GM12878 (cell line): ENCODE data around the gene POMT1. TPM values are rescaled to one million over a fixed set of nuclear protein-coding genes. Genes with fewer than 3 reads are reported as not detected.

Experiments
- ATAC-seq: fragments of 200-7000 bp; cut with Tn5 transposase; 3 replicates; pipeline ENCODE4 v1.9.1; 2020; ENCODE audit warnings: mild to moderate bottlenecking, moderate library complexity
- BruUV-seq: library from RNA; stranded (reverse); fragments of 400-500 nt; replicated peaks from 2 replicates; lab custom pipeline; 2021; lab: Mats Ljungman, UMichigan
- CTCF ChIA-PET: fragments of 300-600 bp; sonication (Branson Sonifier 250); formaldehyde crosslinking; extraction: SDS; loops from one replicate; lab custom pipeline; 2021; ENCODE audit warnings: inconsistent platforms; lab: Yijun Ruan, JAX
- POLR2A ChIA-PET: fragments of 350-600 bp; formaldehyde crosslinking; extraction: SDS; loops from one replicate; lab custom pipeline; 2021; ENCODE audit warnings: inconsistent platforms; lab: Charles Lee
- RAD21 ChIA-PET: fragments of 300-600 bp; sonication (Branson Sonifier 250); formaldehyde crosslinking; loops from one replicate; lab custom pipeline; 2023; ENCODE audit warnings: antibody characterized with exemption; ENCODE audit not compliant: unreplicated experiment; lab: Charles Lee
- SMC1A ChIA-PET: fragments of 300-600 bp; sonication (Branson Sonifier 250); formaldehyde crosslinking; loops from one replicate; lab custom pipeline; 2023; ENCODE audit not compliant: unreplicated experiment, uncharacterized antibody; lab: Charles Lee
- DNase-seq: peaks from one replicate; pipeline ENCODE4 v3.0.0-alpha.2; 2011; ENCODE audit warnings: low read depth, low spot score
- FAIRE-seq: peaks from 3 replicates; lab custom pipeline; 2011; peaks lifted over from hg19 to GRCh38; lab: Jason Lieb, UNC
- H2AFZ ChIP-seq: 2 replicates; pipeline ENCODE4 v1.6.0; 2011; ENCODE audit warnings: low read depth, low read length, control low read depth; ENCODE audit not compliant: control insufficient read depth
- H3K27ac ChIP-seq: 2 replicates; pipeline ENCODE4 v1.5.1; 2011; ENCODE audit warnings: control low read depth; ENCODE audit not compliant: control insufficient read depth, insufficient read depth
- H3K27me3 ChIP-seq, 2 experiments: replicated peaks in 1 of 2; 2 replicates each; pipeline versions ENCODE4 v1.6.0 to v1.6.1; 2011; ENCODE audit warnings: low read length in 1 of 2; ENCODE audit not compliant: control insufficient read depth in 2 of 2, insufficient read depth in 2 of 2
- H3K36me3 ChIP-seq, 2 experiments: 2 replicates each; pipeline ENCODE4 v1.5.1; 2011; ENCODE audit warnings: low read length in 1 of 2; ENCODE audit not compliant: control insufficient read depth in 2 of 2, insufficient read depth in 2 of 2
- H3K4me1 ChIP-seq: 2 replicates; pipeline ENCODE4 v1.6.1; 2011; ENCODE audit warnings: mild to moderate bottlenecking, low read length, moderate library complexity, mixed read lengths; ENCODE audit not compliant: control insufficient read depth, insufficient read depth
- H3K4me2 ChIP-seq: 2 replicates; pipeline ENCODE4 v1.6.0; 2011; ENCODE audit warnings: control low read depth; ENCODE audit not compliant: control insufficient read depth, insufficient read depth
- H3K4me3 ChIP-seq: fragments of 200-600 bp; sonication (generic); 2 replicates; pipeline ENCODE4 v1.5.1; 2016
- H3K79me2 ChIP-seq: 2 replicates; pipeline ENCODE4 v1.6.0; 2011; ENCODE audit warnings: low read length; ENCODE audit not compliant: control insufficient read depth, insufficient read depth
- H3K9ac ChIP-seq: 2 replicates; pipeline ENCODE4 v1.8.0; 2011; ENCODE audit warnings: low read length, control low read depth, mixed read lengths; ENCODE audit not compliant: control insufficient read depth, insufficient read depth
- H3K9me3 ChIP-seq: replicated peaks from 3 replicates; pipeline ENCODE4 v1.5.1; 2011; ENCODE audit warnings: mild to moderate bottlenecking, low read length; ENCODE audit not compliant: control insufficient read depth, insufficient read depth
- H4K20me1 ChIP-seq: 2 replicates; pipeline ENCODE4 v1.6.0; 2011; ENCODE audit not compliant: control insufficient read depth, insufficient read depth
- ATF7 ChIP-seq: fragments of 450-650 bp; IDR thresholded peaks from 2 replicates; pipeline ENCODE4 v1.6.1; 2016; ENCODE audit warnings: low read depth, mild to moderate bottlenecking
- BCL11A ChIP-seq: IDR thresholded peaks from 2 replicates; pipeline ENCODE4 v1.6.1; 2011; ENCODE audit warnings: low read depth, low read length
- EED ChIP-seq: sonication (generic); IDR thresholded peaks from 2 replicates; pipeline ENCODE4 v1.6.1; 2016; ENCODE audit warnings: antibody characterized with exemption, low read depth
- ESRRA ChIP-seq: IDR thresholded peaks from 2 replicates; pipeline ENCODE4 v1.6.1; 2012; ENCODE audit warnings: mild to moderate bottlenecking, low read length, improper control_type of control experiment
- HCFC1 ChIP-seq: fragments of 150-350 bp; IDR thresholded peaks from 2 replicates; pipeline ENCODE4 v1.6.1; 2014; ENCODE audit warnings: low read length
- IRF3 ChIP-seq: fragments of 450-650 bp; IDR thresholded peaks from 2 replicates; pipeline ENCODE4 v1.6.1; 2014; ENCODE audit warnings: mild to moderate bottlenecking
- KDM1A ChIP-seq: fragments of 200-600 bp; sonication (generic); IDR thresholded peaks from 2 replicates; pipeline ENCODE4 v1.6.1; 2016; ENCODE audit warnings: borderline replicate concordance
- KLF5 ChIP-seq: fragments of 450-650 bp; IDR thresholded peaks from 2 replicates; pipeline ENCODE4 v1.6.1; 2014; ENCODE audit warnings: mild to moderate bottlenecking; ENCODE audit not compliant: partially characterized antibody
- PAX8 ChIP-seq: fragments of 450-650 bp; IDR thresholded peaks from 2 replicates; pipeline ENCODE4 v1.6.1; 2017; ENCODE audit warnings: mild to moderate bottlenecking, moderate library complexity
- PKNOX1 ChIP-seq: fragments of 450-650 bp; IDR thresholded peaks from 2 replicates; pipeline ENCODE4 v1.6.1; 2016; ENCODE audit warnings: mild to moderate bottlenecking
- TAF1 ChIP-seq: IDR thresholded peaks from 2 replicates; pipeline ENCODE4 v1.6.1; 2011; ENCODE audit warnings: mild to moderate bottlenecking, low read depth, low read length, borderline replicate concordance
- TARDBP ChIP-seq: IDR thresholded peaks from 2 replicates; pipeline ENCODE4 v1.6.1; 2016; ENCODE audit warnings: borderline replicate concordance
- TBL1XR1 ChIP-seq: IDR thresholded peaks from 2 replicates; pipeline ENCODE4 v1.6.1; 2012; ENCODE audit warnings: low read depth, low read length, improper control_type of control experiment
- ZNF217 ChIP-seq: fragments of 450-650 bp; IDR thresholded peaks from 2 replicates; pipeline ENCODE4 v1.6.1; 2017; ENCODE audit warnings: antibody characterized with exemption, mild to moderate bottlenecking
- WGBS: methylation state at CpG from one replicate; pipeline ENCODE4 v1.1.6; 2016; ENCODE audit warnings: low lambda C conversion rate; ENCODE audit not compliant: insufficient replicate concordance, insufficient coverage; ENCODE audit errors: missing lambda C conversion rate; 5-methylcytosine and 5-hydroxymethylcytosine counted together
- in situ Hi-C: fragments of 300-500 bp; cut with MboI; formaldehyde crosslinking; loops from 9 replicates; pipeline ENCODE4 v1.14.3; 2018; ENCODE audit warnings: mixed read lengths
- intact Hi-C: fragments of 100-400 bp; cut with micrococcal nuclease; formaldehyde crosslinking; loops from one replicate; pipeline ENCODE4 v1.14.2; 2022; ENCODE audit not compliant: unreplicated experiment
- polyA plus RNA-seq, 11 experiments: library from polyadenylated mRNA; depleted of rRNA in 4 of 11; unstranded in 6 of 11; stranded (reverse) in 5 of 11; fragments of >200 nt; fragmentation: Nextera tagmentation in 4 of 11; fragmentation: Illumina TruSeq in 1 of 11; extraction: Ambion mirVana in 4 of 11; extraction: Trizol in 1 of 11; gene quantifications; 1 replicate in 1 of 11; 2 replicates in 10 of 11; pipeline versions ENCODE4 v1.2.1 to v1.2.3, GENCODE V29; 2011 to 2016; ENCODE audit warnings: inconsistent platforms in 2 of 11, missing spikeins in 2 of 11, low read depth in 1 of 11
- total RNA-seq, 4 experiments: library from RNA; depleted of rRNA in 3 of 4; stranded (reverse); fragments of >200 nt in 3 of 4; fragmentation: Illumina TruSeq in 1 of 4; extraction: Trizol in 1 of 4; gene quantifications; 2 replicates each; pipeline versions ENCODE4 v1.2.1 to v1.2.3, GENCODE V29; 2013 to 2021

The POMT1 gene
- total and polyA plus RNA-seq, 10 of the 15 experiments (the other 5 are each of a cell fraction or from before 2014, with no cell fraction given) = 1.2 to 19.2 (median 12.6) TPM

- in situ Hi-C loops = no loop called here
- TF ChIP-seq IRF3 (no peak), TARDBP (no peak), ZNF217 (no peak), PKNOX1 (no peak), TBL1XR1 (no peak), EED (no peak), PAX8 (no peak), KLF5 (no peak), ESRRA (no peak), HCFC1 (no peak), TAF1 (no peak), BCL11A (no peak), KDM1A (no peak), ATF7 (no peak)
- TF ChIP-seq, all 136 proteins: peak for 0
- ChIA-PET SMC1A (interaction anchor here (1.2 kb wide), 1 partner anchor 13 kb away, joined by 4 read pairs; no protein-coding TSS in a partner anchor), RAD21 (no interaction called here), POLR2A (no interaction called here), CTCF (no interaction called here)
- H2AFZ ChIP-seq = no peak overlapping the region
- no peak for FAIRE-seq
- H3K27ac ChIP-seq = no peak overlapping the region
- BruUV-seq = no TSS peak
- no peaks in the 10 kb centered on the region for H4K20me1 ChIP-seq
- H3K4me1 ChIP-seq = no peaks in the 10 kb centered on the region
- no peaks in the 10 kb centered on the region; the same call in none of the 2 replicates for H3K79me2 ChIP-seq
- no peak overlapping the region for H3K4me3 ChIP-seq
- ATAC-seq = no peak
- intact Hi-C loops = no loop called here
- no peak for DNase-seq
- H3K9me3 ChIP-seq = no peaks in the 10 kb centered on the region
- H3K36me3 ChIP-seq = peaks cover 37 to 41% of the 10 kb centered on the region in 2 experiments
- no peak overlapping the region for H3K9ac ChIP-seq
- H3K27me3 ChIP-seq = no peaks in the 10 kb centered on the region
- no peak overlapping the region for H3K4me2 ChIP-seq
- WGBS = 82% methylated on average over 4 of the region's 4 CpGs
These were observed 34.7 kb upstream of the POMT1 start for GRCh38 chr9:131468031-131468430.
